Smooth muscle cell (in vitro differentiated cells): Measurements from ENCODE around the gene FHOD1. TPM values are rescaled to one million over a fixed set of nuclear protein-coding genes. Genes with fewer than 3 reads are reported as not detected.

Experiments used
- DNase-seq: peaks from one replicate; lab custom pipeline; 2025; ENCODE audit not compliant: unreplicated experiment; lab: John Stamatoyannopoulos, UW
- H2AFZ ChIP-seq: fragments of 200-600 bp; sonication (generic); 2 replicates; pipeline ENCODE4 v1.6.0; 2016; ENCODE audit warnings: antibody characterized with exemption, low read depth, mild to moderate bottlenecking
- H3F3A ChIP-seq: fragments of 200-600 bp; sonication (generic); 2 replicates; pipeline ENCODE4 v1.6.0; 2017; ENCODE audit warnings: antibody characterized with exemption, low read depth
- H3K27ac ChIP-seq: fragments of 200-600 bp; sonication (generic); 2 replicates; pipeline ENCODE4 v1.5.1; 2016; ENCODE audit warnings: low read depth, mild to moderate bottlenecking
- H3K27me3 ChIP-seq: fragments of 200-600 bp; sonication (generic); 2 replicates; pipeline ENCODE4 v1.6.1; 2016; ENCODE audit warnings: low read depth, mild to moderate bottlenecking
- H3K36me3 ChIP-seq: fragments of 200-600 bp; sonication (generic); 2 replicates; pipeline ENCODE4 v1.5.1; 2016; ENCODE audit warnings: low read depth
- H3K4me1 ChIP-seq: fragments of 200-600 bp; sonication (generic); 2 replicates; pipeline ENCODE4 v1.5.1; 2016; ENCODE audit warnings: low read depth
- H3K4me2 ChIP-seq: fragments of 200-600 bp; sonication (generic); 2 replicates; pipeline ENCODE4 v1.6.0; 2016; ENCODE audit warnings: mild to moderate bottlenecking
- H3K4me3 ChIP-seq: fragments of 200-600 bp; sonication (generic); 2 replicates; pipeline ENCODE4 v1.5.1; 2016; ENCODE audit warnings: mild to moderate bottlenecking
- H3K79me2 ChIP-seq: fragments of 200-600 bp; sonication (generic); 2 replicates; pipeline ENCODE4 v1.6.0; 2016; ENCODE audit warnings: low read depth, mild to moderate bottlenecking
- H3K9ac ChIP-seq: fragments of 200-600 bp; sonication (generic); 2 replicates; pipeline ENCODE4 v1.6.0; 2016; ENCODE audit warnings: low read depth
- H3K9me3 ChIP-seq: fragments of 200-600 bp; sonication (generic); replicated peaks from 2 replicates; pipeline ENCODE4 v1.5.1; 2016; ENCODE audit warnings: low read depth
- H4K20me1 ChIP-seq: fragments of 200-600 bp; sonication (generic); 2 replicates; pipeline ENCODE4 v1.6.0; 2016; ENCODE audit warnings: low read depth
- CTCF ChIP-seq: fragments of 200-600 bp; sonication (generic); IDR thresholded peaks from 2 replicates; pipeline ENCODE4 v1.5.1; 2017; ENCODE audit warnings: borderline replicate concordance, mild to moderate bottlenecking, antibody characterized with exemption; ENCODE audit not compliant: insufficient read depth, poor library complexity, severe bottlenecking
- WGBS: methylation state at CpG from one replicate; pipeline ENCODE4 v1.1.7; 2016; ENCODE audit warnings: low lambda C conversion rate; 5-methylcytosine and 5-hydroxymethylcytosine counted together
- polyA plus RNA-seq: library from polyadenylated mRNA; unstranded; fragments of >200 nt; fragmentation: Nextera tagmentation; extraction: Ambion mirVana; gene quantifications from 2 replicates; pipeline ENCODE4 v1.2.1, GENCODE V29; 2016
- total RNA-seq: library from RNA; depleted of rRNA; stranded (reverse); fragments of >200 nt; gene quantifications from 2 replicates; pipeline ENCODE4 v1.2.3, GENCODE V29; 2014

The FHOD1 gene
- total and polyA plus RNA-seq, 2 experiments from 2014 or later = 16.0 to 23.3 TPM

DNA sequence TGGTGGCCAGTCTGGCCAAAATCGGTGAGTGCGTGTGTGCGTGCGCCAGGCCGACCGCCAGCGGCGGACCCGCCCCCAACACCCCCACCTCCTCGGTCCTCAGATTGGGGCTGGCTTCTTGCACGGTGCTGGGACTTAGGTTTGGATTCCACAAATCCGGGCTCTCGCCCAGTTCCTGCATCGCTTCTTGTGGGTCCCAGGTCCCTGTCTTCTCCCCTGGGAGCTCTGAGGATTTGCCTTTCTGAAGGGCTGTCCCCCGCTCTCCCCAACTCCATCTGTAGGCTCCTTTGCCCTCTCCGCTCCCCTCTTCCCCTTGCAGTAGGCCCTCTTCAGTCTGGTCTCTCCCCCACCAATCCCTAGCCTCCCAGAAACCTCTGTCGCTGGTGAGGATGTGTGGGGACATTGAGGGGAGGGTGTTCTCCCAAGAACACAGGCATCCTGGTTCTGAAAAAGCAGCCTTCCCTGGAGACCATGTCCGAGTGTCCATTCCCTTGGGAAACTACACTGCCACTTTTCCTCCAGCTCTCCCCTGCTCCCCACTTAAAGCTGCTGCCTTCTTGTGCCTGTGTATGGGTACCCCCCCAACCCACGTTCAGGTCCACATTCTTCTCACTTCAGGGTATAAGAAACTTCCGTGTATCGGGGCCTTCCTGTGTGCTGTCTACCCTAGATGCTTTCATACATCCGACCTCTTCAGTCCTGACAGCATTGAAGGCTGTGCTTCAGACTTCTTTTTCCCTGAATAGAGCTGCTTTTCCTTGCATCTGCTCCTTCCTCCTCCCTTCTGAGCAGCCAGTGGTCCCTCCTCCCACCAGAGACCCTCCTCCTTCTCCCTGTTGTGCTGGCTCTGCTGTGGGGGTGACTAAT lies 2.1 kb upstream of the FHOD1 start:
- H3K4me2 ChIP-seq = peak overlapping the region; percentile 99
- 20% methylated on average over 22 of the region's 22 CpGs for WGBS
- peaks cover 30% of the 10 kb centered on the region for H3K4me1 ChIP-seq
- H3K36me3 ChIP-seq = no peaks in the 10 kb centered on the region
- no peak overlapping the region for H3K27ac ChIP-seq
- no peaks in the 10 kb centered on the region for H4K20me1 ChIP-seq
- no peaks in the 10 kb centered on the region for H3K9me3 ChIP-seq
- peaks cover 25% of the 10 kb centered on the region for H3F3A ChIP-seq
- H3K79me2 ChIP-seq = no peaks in the 10 kb centered on the region
- peak; percentile 32 for DNase-seq
- peak overlapping the region; percentile 71 for H3K4me3 ChIP-seq
- H2AFZ ChIP-seq = no peak overlapping the region
- no peak overlapping the region for H3K9ac ChIP-seq
- H3K27me3 ChIP-seq = no peaks in the 10 kb centered on the region
- TF ChIP-seq CTCF = no peak

- Histone ChIP-seq H3K9me3 (no peaks in the 10 kb centered on the region), H2AFZ (no peak within 1 kb of the TSS), H3K9ac (peak within 1 kb of the TSS; percentile 69), H3K36me3 (no peaks in the 10 kb centered on the region), H3F3A (peaks cover 31% of the 10 kb centered on the region), H3K4me1 (peaks cover 30% of the 10 kb centered on the region), H4K20me1 (no peaks in the 10 kb centered on the region), H3K4me2 (peak within 1 kb of the TSS; percentile 99), H3K4me3 (peak within 1 kb of the TSS; percentile 71), H3K79me2 (peaks cover 5% of the 10 kb centered on the region), H3K27me3 (no peaks in the 10 kb centered on the region), H3K27ac (no peak within 1 kb of the TSS)
- TF ChIP-seq CTCF = no peak
- WGBS = 3% methylated on average over 46 of the region's 75 CpGs
- no peak for DNase-seq
Observed at GRCh38 chr16:67248401-67249177, 1.3 kb upstream of the FHOD1 start, which contains the start of gene SLC9A5. Gene SLC9A5 (plus strand): TSS chr16:67248979. CDS start chr16:67249015, 36 bp downstream.

- Histone ChIP-seq H3K79me2 (peaks cover 11% of the 10 kb centered on the region), H3K27me3 (no peaks in the 10 kb centered on the region), H2AFZ (no peak overlapping the region), H3K36me3 (no peaks in the 10 kb centered on the region), H3K4me2 (peak overlapping the region; percentile 99), H3K4me1 (peaks cover 30% of the 10 kb centered on the region), H3K27ac (no peak overlapping the region), H3F3A (peaks cover 37% of the 10 kb centered on the region), H3K9me3 (no peaks in the 10 kb centered on the region), H3K9ac (peak overlapping the region; percentile 69), H4K20me1 (no peaks in the 10 kb centered on the region), H3K4me3 (peak overlapping the region; percentile 71)
- no peak for DNase-seq
- 16% methylated on average over 7 of the region's 7 CpGs for WGBS
- no peak for TF ChIP-seq CTCF
Observed at GRCh38 chr16:67248073-67248400, 756 bp upstream of the FHOD1 start.
